GM19468 (cell line): ENCODE measurements around the gene ZDHHC23.
A peak's percentile ranks its signal among the peaks of the same experiment; 100 is the strongest.

Experiments used
- ATAC-seq: cut with Tn5 transposase; IDR thresholded peaks from one replicate; pipeline ENCODE4 v1.9.1; 2021; ENCODE audit warnings: mild to moderate bottlenecking, moderate library complexity, moderate number of reproducible peaks; ENCODE audit not compliant: unreplicated experiment; ENCODE audit errors: extremely low read depth

ZDHHC23 gene

GRCh38 chr3:113947372-113948014 lies at the start of gene ZDHHC23:
Gene ZDHHC23, plus strand, starts transcription at chr3:113948013. Its CDS starts 790 bp downstream, at chr3:113948803.
- peak; percentile 89 for ATAC-seq

GRCh38 chr3:113898892-113899291 lies 48.9 kb upstream of the ZDHHC23 start:
- no peak for ATAC-seq

GRCh38 chr3:113906568-113907140 lies 41.2 kb upstream of the ZDHHC23 start:
- ATAC-seq, result no peak

- no peak for ATAC-seq
Measured at GRCh38 chr3:113908133-113908532, 39.7 kb upstream of the ZDHHC23 start.

- ATAC-seq, result no peak
Measured at GRCh38 chr3:113910966-113911365, 36.8 kb upstream of the ZDHHC23 start.

- peak; percentile 83 for ATAC-seq
Measured at GRCh38 chr3:113912552-113913236, 35.1 kb upstream of the ZDHHC23 start.

GRCh38 chr3:113914646-113915045 lies 33.2 kb upstream of the ZDHHC23 start:
- no peak for ATAC-seq

- ATAC-seq, result no peak
Measured at GRCh38 chr3:113927556-113927955, 20.3 kb upstream of the ZDHHC23 start.

GRCh38 chr3:113946831-113947230 lies 982 bp upstream of the ZDHHC23 start:
- ATAC-seq, result no peak

GRCh38 chr3:113948015-113948917 lies 453 bp downstream of the ZDHHC23 start:
- peak; percentile 21 for ATAC-seq

- ATAC-seq, result no peak
Measured at GRCh38 chr3:113952921-113953320, 5.1 kb downstream of the ZDHHC23 start.

GRCh38 chr3:113953677-113954076 lies 5.9 kb downstream of the ZDHHC23 start:
- no peak for ATAC-seq

GRCh38 chr3:113954091-113954685 lies 6.4 kb downstream of the ZDHHC23 start:
- no peak for ATAC-seq

- ATAC-seq, result no peak
Measured at GRCh38 chr3:113963879-113964278, 16.1 kb downstream of the ZDHHC23 start.

GRCh38 chr3:113966172-113966571 lies 18.4 kb downstream of the ZDHHC23 start:
- ATAC-seq, result no peak

- no peak for ATAC-seq
Measured at GRCh38 chr3:113968986-113969385, 21.2 kb downstream of the ZDHHC23 start.

- no peak for ATAC-seq
Measured at GRCh38 chr3:113977822-113978221, 30.0 kb downstream of the ZDHHC23 start.

- ATAC-seq, result no peak
Measured at GRCh38 chr3:113979916-113980315, 32.1 kb downstream of the ZDHHC23 start.

- no peak for ATAC-seq
Measured at GRCh38 chr3:113981803-113982202, 34.0 kb downstream of the ZDHHC23 start.

GRCh38 chr3:113983544-113983943 lies 35.7 kb downstream of the ZDHHC23 start:
- no peak for ATAC-seq
